ENCODE measurements around the gene SMAD7.
A peak's percentile ranks its signal among the peaks of the same experiment; 100 is the strongest.

SMAD7 gene

GRCh38 chr18:48950536-48951447 is at the start of gene SMAD7:
TSS of gene SMAD7 (minus strand) at chr18:48950965. CDS start at chr18:48950424, 541 bp downstream.
- in situ Hi-C loops (cut with MboI; ENCODE audit: low sequenced_read_pairs), result no loop called here
- H3K4me1 ChIP-seq, result peaks cover 28% of the 10 kb centered on the region
- peak within 1 kb of the TSS; percentile 66 for H3K4me3 ChIP-seq
- DNase-seq (ENCODE audit: low spot score in 2 of 2), result no peak
- no peaks in the 10 kb centered on the region for H3K27me3 ChIP-seq (ENCODE audit: low read depth)
- H3K9me3 ChIP-seq, result no peaks in the 10 kb centered on the region
- H3K36me3 ChIP-seq (replicated peaks), result peaks cover 2% of the 10 kb centered on the region; the same call in 1 of the 2 replicates

- Histone ChIP-seq H3K9me3 (no peaks in the 10 kb centered on the region), H3K4me3 (no peak overlapping the region), H3K4me1 (peaks cover 16% of the 10 kb centered on the region), H3K27me3 (ENCODE audit: low read depth) (no peaks in the 10 kb centered on the region), H3K36me3 (replicated peaks) (no peaks in the 10 kb centered on the region)
- no peak for DNase-seq (ENCODE audit: low spot score in 2 of 2)
- in situ Hi-C loops (cut with MboI; ENCODE audit: low sequenced_read_pairs), result no loop called here
These were observed 48.8 kb upstream of the SMAD7 start for GRCh38 chr18:48999569-48999968.

GRCh38 chr18:48997985-48998831 is 47.4 kb upstream of the SMAD7 start:
- Histone ChIP-seq H3K4me1 (peaks cover 16% of the 10 kb centered on the region), H3K9me3 (no peaks in the 10 kb centered on the region), H3K4me3 (no peak overlapping the region), H3K27me3 (ENCODE audit: low read depth) (no peaks in the 10 kb centered on the region), H3K36me3 (replicated peaks) (no peaks in the 10 kb centered on the region)
- in situ Hi-C loops (cut with MboI; ENCODE audit: low sequenced_read_pairs), result no loop called here
- peak; percentile 22 to 34 for DNase-seq (ENCODE audit: low spot score in 2 of 2)

GRCh38 chr18:48997681-48997984 is 46.9 kb upstream of the SMAD7 start:
- in situ Hi-C loops (cut with MboI; ENCODE audit: low sequenced_read_pairs), result no loop called here
- DNase-seq (ENCODE audit: low spot score in 2 of 2), result peak in 1 of 2 experiments; percentile 64
- no peaks in the 10 kb centered on the region for H3K36me3 ChIP-seq (replicated peaks)
- H3K27me3 ChIP-seq (ENCODE audit: low read depth), result no peaks in the 10 kb centered on the region
- no peaks in the 10 kb centered on the region for H3K9me3 ChIP-seq
- peaks cover 16% of the 10 kb centered on the region for H3K4me1 ChIP-seq
- H3K4me3 ChIP-seq, result no peak overlapping the region

GRCh38 chr18:48996901-48997463 is 46.2 kb upstream of the SMAD7 start:
- H3K4me1 ChIP-seq, result peaks cover 16% of the 10 kb centered on the region
- no peak overlapping the region for H3K4me3 ChIP-seq
- H3K36me3 ChIP-seq (replicated peaks), result no peaks in the 10 kb centered on the region
- in situ Hi-C loops (cut with MboI; ENCODE audit: low sequenced_read_pairs), result no loop called here
- H3K27me3 ChIP-seq (ENCODE audit: low read depth), result no peaks in the 10 kb centered on the region
- peak; percentile 38 to 59 for DNase-seq (ENCODE audit: low spot score in 2 of 2)
- H3K9me3 ChIP-seq, result no peaks in the 10 kb centered on the region

GRCh38 chr18:48996041-48996440 is 45.3 kb upstream of the SMAD7 start:
- H3K27me3 ChIP-seq (ENCODE audit: low read depth), result no peaks in the 10 kb centered on the region
- peaks cover 16% of the 10 kb centered on the region for H3K4me1 ChIP-seq
- in situ Hi-C loops (cut with MboI; ENCODE audit: low sequenced_read_pairs), result no loop called here
- no peaks in the 10 kb centered on the region for H3K36me3 ChIP-seq (replicated peaks)
- no peaks in the 10 kb centered on the region for H3K9me3 ChIP-seq
- H3K4me3 ChIP-seq, result no peak overlapping the region
- DNase-seq (ENCODE audit: low spot score in 2 of 2), result no peak

GRCh38 chr18:48994926-48995835 is 44.4 kb upstream of the SMAD7 start:
- in situ Hi-C loops (cut with MboI; ENCODE audit: low sequenced_read_pairs), result no loop called here
- H3K4me3 ChIP-seq, result no peak overlapping the region
- H3K36me3 ChIP-seq (replicated peaks), result no peaks in the 10 kb centered on the region
- no peak for DNase-seq (ENCODE audit: low spot score in 2 of 2)
- no peaks in the 10 kb centered on the region for H3K9me3 ChIP-seq
- peaks cover 16% of the 10 kb centered on the region for H3K4me1 ChIP-seq
- no peaks in the 10 kb centered on the region for H3K27me3 ChIP-seq (ENCODE audit: low read depth)

- H3K9me3 ChIP-seq, result no peaks in the 10 kb centered on the region
- DNase-seq (ENCODE audit: low spot score in 2 of 2), result no peak
- H3K4me3 ChIP-seq, result no peak overlapping the region
- H3K27me3 ChIP-seq (ENCODE audit: low read depth), result no peaks in the 10 kb centered on the region
- H3K4me1 ChIP-seq, result peaks cover 16% of the 10 kb centered on the region
- no peaks in the 10 kb centered on the region for H3K36me3 ChIP-seq (replicated peaks)
- in situ Hi-C loops (cut with MboI; ENCODE audit: low sequenced_read_pairs), result no loop called here
These were observed 43.4 kb upstream of the SMAD7 start for GRCh38 chr18:48994044-48994651.

- H3K36me3 ChIP-seq (replicated peaks), result no peaks in the 10 kb centered on the region
- no peaks in the 10 kb centered on the region for H3K9me3 ChIP-seq
- H3K4me3 ChIP-seq, result no peak overlapping the region
- peaks cover 16% of the 10 kb centered on the region for H3K4me1 ChIP-seq
- in situ Hi-C loops (cut with MboI; ENCODE audit: low sequenced_read_pairs), result no loop called here
- no peaks in the 10 kb centered on the region for H3K27me3 ChIP-seq (ENCODE audit: low read depth)
- DNase-seq (ENCODE audit: low spot score in 2 of 2), result no peak
These were observed 42.8 kb upstream of the SMAD7 start for GRCh38 chr18:48993586-48993985.

- in situ Hi-C loops (cut with MboI; ENCODE audit: low sequenced_read_pairs), result no loop called here
- peaks cover 11% of the 10 kb centered on the region for H3K4me1 ChIP-seq
- H3K27me3 ChIP-seq (ENCODE audit: low read depth), result no peaks in the 10 kb centered on the region
- no peak overlapping the region for H3K4me3 ChIP-seq
- no peak for DNase-seq (ENCODE audit: low spot score in 2 of 2)
- no peaks in the 10 kb centered on the region for H3K9me3 ChIP-seq
- H3K36me3 ChIP-seq (replicated peaks), result no peaks in the 10 kb centered on the region
These were observed 42.2 kb upstream of the SMAD7 start for GRCh38 chr18:48992791-48993555.

- H3K4me1 ChIP-seq, result peaks cover 3% of the 10 kb centered on the region
- H3K36me3 ChIP-seq (replicated peaks), result no peaks in the 10 kb centered on the region
- in situ Hi-C loops (cut with MboI; ENCODE audit: low sequenced_read_pairs), result no loop called here
These were observed 41.4 kb upstream of the SMAD7 start for GRCh38 chr18:48992133-48992532.

GRCh38 chr18:48991676-48992075 is 40.9 kb upstream of the SMAD7 start:
- Histone ChIP-seq H3K36me3 (replicated peaks) (no peaks in the 10 kb centered on the region), H3K4me1 (peaks cover under 1% of the 10 kb centered on the region; the same call in 1 of the 2 replicates), H3K27me3 (ENCODE audit: low read depth) (no peaks in the 10 kb centered on the region), H3K9me3 (no peaks in the 10 kb centered on the region), H3K4me3 (no peak overlapping the region)
- no peak for DNase-seq (ENCODE audit: low spot score in 2 of 2)
- in situ Hi-C loops (cut with MboI; ENCODE audit: low sequenced_read_pairs), result no loop called here

More at GRCh38 chr18:48992133-48992532, 41.4 kb upstream of the SMAD7 start:
- Histone ChIP-seq H3K4me3 (no peak overlapping the region), H3K27me3 (ENCODE audit: low read depth) (no peaks in the 10 kb centered on the region), H3K9me3 (no peaks in the 10 kb centered on the region)
- DNase-seq (ENCODE audit: low spot score in 2 of 2), result no peak

Measured in HAP-1 (cell line).